Muscle of arm (tissue), 12 donors: ENCODE data around the gene CACNA2D2. TPM values are rescaled to one million over a fixed set of nuclear protein-coding genes. Genes with fewer than 3 reads are reported as not detected.

Experiments used
- DNase-seq: peaks from one replicate; pipeline ENCODE4 v3.0.0-alpha.2; 2013
- polyA plus RNA-seq, 12 donors: library from polyadenylated mRNA; unstranded; fragments of 120-200 nt; gene quantifications; one replicate each; pipeline ENCODE4 v1.2.1, GENCODE V29; 2013; ENCODE audit not compliant: insufficient read length in 12 of 12

Gene CACNA2D2
- polyA plus RNA-seq, 12 donors: 5.0 to 12.5 (median 7.7) TPM; not detected in 1

- DNase-seq: no peak
These were observed 132.2 kb downstream of the CACNA2D2 start for GRCh38 chr3:50371133-50371685.

GRCh38 chr3:50370594-50370993 is 132.8 kb downstream of the CACNA2D2 start:
- peak; percentile 73 for DNase-seq

GRCh38 chr3:50369012-50369670 is 134.3 kb downstream of the CACNA2D2 start:
- no peak for DNase-seq

- no peak for DNase-seq
These were observed 137.6 kb downstream of the CACNA2D2 start for GRCh38 chr3:50365842-50366220.

- DNase-seq: peak; percentile 68
These were observed 138.2 kb downstream of the CACNA2D2 start for GRCh38 chr3:50365080-50365841.

GRCh38 chr3:50364573-50365079 is 138.8 kb downstream of the CACNA2D2 start:
- no peak for DNase-seq

- DNase-seq: no peak
These were observed 143.7 kb downstream of the CACNA2D2 start for GRCh38 chr3:50359760-50360110.

GRCh38 chr3:50358911-50359759 is 144.3 kb downstream of the CACNA2D2 start, which contains the start of gene TMEM115:
Gene TMEM115, minus strand, starts transcription at chr3:50359521. Its CDS starts 458 bp downstream, at chr3:50359063.
- peak; percentile 98 for DNase-seq

- DNase-seq: no peak
These were observed 145.0 kb downstream of the CACNA2D2 start for GRCh38 chr3:50358355-50358910.

- DNase-seq: no peak
These were observed 146.0 kb downstream of the CACNA2D2 start for GRCh38 chr3:50357481-50357880.

- no peak for DNase-seq
These were observed 146.9 kb downstream of the CACNA2D2 start for GRCh38 chr3:50356553-50356952.

GRCh38 chr3:50355829-50356552 is 147.4 kb downstream of the CACNA2D2 start:
- DNase-seq: no peak

- DNase-seq: no peak
These were observed 148.6 kb downstream of the CACNA2D2 start for GRCh38 chr3:50354850-50355249.

GRCh38 chr3:50354186-50354764 is 149.2 kb downstream of the CACNA2D2 start:
- no peak for DNase-seq

GRCh38 chr3:50353245-50354004 is 150.0 kb downstream of the CACNA2D2 start:
- DNase-seq: no peak

GRCh38 chr3:50352781-50353180 is 150.7 kb downstream of the CACNA2D2 start:
- no peak for DNase-seq

- DNase-seq: no peak
These were observed 152.1 kb downstream of the CACNA2D2 start for GRCh38 chr3:50351323-50351697.

- peak; percentile 95 for DNase-seq
These were observed 152.7 kb downstream of the CACNA2D2 start, which contains the start of the genes CYB561D2 and NPRL2 for GRCh38 chr3:50350527-50351322. Gene CYB561D2, plus strand, starts transcription at chr3:50350862. Its CDS starts 572 bp downstream, at chr3:50351434. Gene NPRL2, minus strand, starts transcription at chr3:50350775. Its CDS starts 123 bp downstream, at chr3:50350652.

GRCh38 chr3:50350213-50350526 is 153.3 kb downstream of the CACNA2D2 start:
- no peak for DNase-seq
